Hepatocyte (in vitro differentiated cells): Measurements from ENCODE around the gene PDLIM7. TPM values are rescaled to one million over a fixed set of nuclear protein-coding genes. Genes with fewer than 3 reads are reported as not detected.

Experiments
- DNase-seq: peaks from one replicate; pipeline ENCODE4 v3.0.0-alpha.2; 2016; ENCODE audit warnings: low spot score
- H2AFZ ChIP-seq: fragments of 200-600 bp; sonication (generic); 2 replicates; pipeline ENCODE4 v1.6.0; 2016; ENCODE audit warnings: antibody characterized with exemption, mild to moderate bottlenecking
- H3K27ac ChIP-seq: fragments of 200-600 bp; sonication (generic); 2 replicates; pipeline ENCODE4 v1.5.1; 2016; ENCODE audit warnings: mild to moderate bottlenecking
- H3K27me3 ChIP-seq: fragments of 200-600 bp; sonication (generic); 2 replicates; pipeline ENCODE4 v1.6.1; 2016
- H3K36me3 ChIP-seq: fragments of 200-600 bp; sonication (generic); replicated peaks from 2 replicates; pipeline ENCODE4 v1.5.1; 2016; ENCODE audit warnings: low read depth; ENCODE audit not compliant: insufficient read depth
- H3K4me1 ChIP-seq: fragments of 200-600 bp; sonication (generic); 2 replicates; pipeline ENCODE4 v1.5.1; 2016; ENCODE audit warnings: mild to moderate bottlenecking, moderate library complexity; ENCODE audit not compliant: insufficient read depth
- H3K4me2 ChIP-seq: fragments of 200-600 bp; sonication (generic); 2 replicates; pipeline ENCODE4 v1.6.0; 2016
- H3K4me3 ChIP-seq: fragments of 200-600 bp; sonication (generic); 2 replicates; pipeline ENCODE4 v1.5.1; 2016; ENCODE audit warnings: mild to moderate bottlenecking
- H3K79me2 ChIP-seq: fragments of 200-600 bp; sonication (generic); 2 replicates; pipeline ENCODE4 v1.6.0; 2017; ENCODE audit warnings: mild to moderate bottlenecking
- H3K9me2 ChIP-seq: fragments of 200-600 bp; sonication (generic); replicated peaks from 2 replicates; pipeline ENCODE4 v1.6.0; 2017; ENCODE audit warnings: mild to moderate bottlenecking; ENCODE audit not compliant: insufficient read depth
- H3K9me3 ChIP-seq: fragments of 200-600 bp; sonication (generic); 2 replicates; pipeline ENCODE4 v1.5.1; 2016; ENCODE audit warnings: low read depth, mild to moderate bottlenecking
- H4K20me1 ChIP-seq: fragments of 200-600 bp; sonication (generic); 2 replicates; pipeline ENCODE4 v1.6.0; 2016; ENCODE audit warnings: mild to moderate bottlenecking; ENCODE audit not compliant: insufficient read depth, poor library complexity, severe bottlenecking
- EZH2 ChIP-seq: fragments of 200-600 bp; sonication (generic); IDR thresholded peaks from 2 replicates; pipeline ENCODE4 v1.6.1; 2016; ENCODE audit warnings: antibody characterized with exemption, mild to moderate bottlenecking, borderline replicate concordance
- EZH2phosphoT487 ChIP-seq: fragments of 200-600 bp; sonication (generic); IDR thresholded peaks from one replicate; pipeline ENCODE4 v1.6.1; 2018; ENCODE audit warnings: antibody characterized with exemption, mild to moderate bottlenecking, low read depth, moderate library complexity; ENCODE audit not compliant: unreplicated experiment, severe bottlenecking
- WGBS: methylation state at CpG from one replicate; pipeline ENCODE4 v1.1.6; 2016; ENCODE audit warnings: low lambda C conversion rate; ENCODE audit errors: missing lambda C conversion rate; 5-methylcytosine and 5-hydroxymethylcytosine counted together
- polyA plus RNA-seq: library from polyadenylated mRNA; unstranded; fragments of >200 nt; fragmentation: Nextera tagmentation; extraction: Ambion mirVana; gene quantifications from 2 replicates; pipeline ENCODE4 v1.2.1, GENCODE V29; 2016
- total RNA-seq: library from RNA; depleted of rRNA; stranded (reverse); fragments of >200 nt; gene quantifications from 2 replicates; pipeline ENCODE4 v1.2.3, GENCODE V29; 2014
- TF ChIP-seq, protein P1 (sequence below): fragments of 200-600 bp; sonication (generic); IDR thresholded peaks from 2 replicates; pipeline ENCODE4 v1.5.1; 2016; ENCODE audit warnings: antibody characterized with exemption, mild to moderate bottlenecking; ENCODE audit not compliant: poor library complexity

Gene PDLIM7
- total and polyA plus RNA-seq, 2 experiments from 2014 or later, result 57.1 to 143 TPM

DNA sequence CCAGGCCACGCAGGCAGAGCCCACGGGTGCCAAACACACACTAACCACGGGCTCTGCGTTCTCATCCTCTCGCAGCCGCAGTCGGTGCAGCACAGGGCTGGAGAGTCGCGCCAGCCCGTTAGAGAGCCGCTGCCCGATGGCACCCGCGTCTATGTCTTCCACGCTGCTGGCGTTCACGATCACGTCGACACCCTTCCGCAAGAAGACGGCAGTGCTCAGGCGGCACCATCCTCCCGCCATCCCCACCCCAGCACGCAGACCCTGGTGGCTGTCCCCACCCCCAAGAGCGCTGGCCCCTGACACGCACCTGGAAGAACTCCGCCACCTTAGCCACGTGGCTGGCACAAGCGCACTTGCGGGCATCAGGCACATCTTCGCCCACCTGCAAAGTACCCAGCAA lies 30.0 kb downstream of the PDLIM7 start:
- Histone ChIP-seq H3K27me3 (no peaks in the 10 kb centered on the region), H3K36me3 (peaks cover 5% of the 10 kb centered on the region), H3K9me3 (no peaks in the 10 kb centered on the region), H3K4me3 (no peak overlapping the region), H3K79me2 (peaks cover 48% of the 10 kb centered on the region), H3K27ac (no peak overlapping the region), H3K9me2 (no peaks in the 10 kb centered on the region), H3K4me1 (peaks cover 16% of the 10 kb centered on the region), H4K20me1 (peaks cover 45% of the 10 kb centered on the region), H2AFZ (no peak overlapping the region), H3K4me2 (no peak overlapping the region)
- 98% methylated on average over 31 of the region's 31 CpGs for WGBS
- no peak for DNase-seq
- TF ChIP-seq EZH2phosphoT487 (no peak), EZH2 (no peak)
- TF ChIP-seq, protein P1, sequence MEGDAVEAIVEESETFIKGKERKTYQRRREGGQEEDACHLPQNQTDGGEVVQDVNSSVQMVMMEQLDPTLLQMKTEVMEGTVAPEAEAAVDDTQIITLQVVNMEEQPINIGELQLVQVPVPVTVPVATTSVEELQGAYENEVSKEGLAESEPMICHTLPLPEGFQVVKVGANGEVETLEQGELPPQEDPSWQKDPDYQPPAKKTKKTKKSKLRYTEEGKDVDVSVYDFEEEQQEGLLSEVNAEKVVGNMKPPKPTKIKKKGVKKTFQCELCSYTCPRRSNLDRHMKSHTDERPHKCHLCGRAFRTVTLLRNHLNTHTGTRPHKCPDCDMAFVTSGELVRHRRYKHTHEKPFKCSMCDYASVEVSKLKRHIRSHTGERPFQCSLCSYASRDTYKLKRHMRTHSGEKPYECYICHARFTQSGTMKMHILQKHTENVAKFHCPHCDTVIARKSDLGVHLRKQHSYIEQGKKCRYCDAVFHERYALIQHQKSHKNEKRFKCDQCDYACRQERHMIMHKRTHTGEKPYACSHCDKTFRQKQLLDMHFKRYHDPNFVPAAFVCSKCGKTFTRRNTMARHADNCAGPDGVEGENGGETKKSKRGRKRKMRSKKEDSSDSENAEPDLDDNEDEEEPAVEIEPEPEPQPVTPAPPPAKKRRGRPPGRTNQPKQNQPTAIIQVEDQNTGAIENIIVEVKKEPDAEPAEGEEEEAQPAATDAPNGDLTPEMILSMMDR, result no peak

DNA sequence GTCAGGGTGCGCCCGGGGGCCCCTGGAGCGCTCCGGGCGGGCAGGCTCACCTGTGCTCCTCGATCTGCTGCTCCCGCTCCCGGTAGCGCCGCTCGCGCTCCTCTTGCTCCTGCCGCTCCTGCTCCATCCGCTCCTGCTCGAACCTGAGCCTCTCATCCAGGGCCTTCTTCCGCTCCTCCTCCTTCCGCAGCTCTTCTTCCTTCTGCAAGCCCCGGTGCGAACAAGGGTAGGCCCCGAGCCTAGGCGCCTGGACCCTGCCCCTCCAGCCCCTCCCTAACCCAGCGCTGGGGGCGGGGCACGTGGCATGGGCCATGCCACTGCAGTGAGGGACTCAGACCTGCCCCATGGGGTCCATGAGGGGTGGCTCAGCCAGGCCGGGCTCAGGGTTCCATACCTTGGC lies 30.5 kb downstream of the PDLIM7 start:
- no peak overlapping the region for H3K4me3 ChIP-seq
- H3K4me1 ChIP-seq, result peaks cover 10% of the 10 kb centered on the region
- no peaks in the 10 kb centered on the region for H3K9me2 ChIP-seq
- no peak overlapping the region for H3K27ac ChIP-seq
- WGBS, result 100% methylated on average over 25 of the region's 25 CpGs
- H3K36me3 ChIP-seq, result peaks cover 5% of the 10 kb centered on the region
- DNase-seq, result no peak
- H3K27me3 ChIP-seq, result no peaks in the 10 kb centered on the region
- peaks cover 42% of the 10 kb centered on the region for H3K79me2 ChIP-seq
- H4K20me1 ChIP-seq, result peaks cover 39% of the 10 kb centered on the region
- no peak overlapping the region for H2AFZ ChIP-seq
- no peak overlapping the region for H3K4me2 ChIP-seq
- H3K9me3 ChIP-seq, result no peaks in the 10 kb centered on the region
- TF ChIP-seq, protein P1, result no peak
- TF ChIP-seq EZH2phosphoT487, result no peak
- no peak for TF ChIP-seq EZH2

DNA sequence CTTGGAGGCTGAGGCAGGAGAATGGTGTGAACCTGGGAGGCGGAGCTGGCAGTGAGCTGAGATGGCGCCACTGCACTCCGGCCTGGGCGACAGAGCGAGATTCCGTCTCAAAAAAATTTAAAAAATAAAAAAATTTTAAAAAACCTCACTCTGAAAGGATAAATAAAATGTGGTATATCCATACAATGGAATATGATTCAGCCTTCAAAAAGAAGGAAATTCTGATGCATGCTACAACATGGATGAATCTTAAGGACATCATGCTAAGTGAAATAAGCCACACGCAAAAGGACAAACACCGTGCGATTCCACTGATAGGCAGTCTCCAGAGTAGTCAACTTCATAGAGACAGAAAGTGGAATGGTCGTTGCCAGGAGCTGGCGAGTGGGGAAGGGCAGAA lies 32.4 kb downstream of the PDLIM7 start:
- H3K27ac ChIP-seq, result no peak overlapping the region
- H3K27me3 ChIP-seq, result no peaks in the 10 kb centered on the region
- H3K4me2 ChIP-seq, result no peak overlapping the region
- TF ChIP-seq EZH2phosphoT487 (no peak), EZH2 (no peak)
- TF ChIP-seq, protein P1, result no peak
- DNase-seq, result no peak
- peaks cover 24% of the 10 kb centered on the region for H3K79me2 ChIP-seq
- no peak overlapping the region for H2AFZ ChIP-seq
- no peak overlapping the region for H3K4me3 ChIP-seq
- WGBS, result 96% methylated on average over 11 of the region's 11 CpGs
- H3K4me1 ChIP-seq, result no peaks in the 10 kb centered on the region
- peaks cover 21% of the 10 kb centered on the region for H4K20me1 ChIP-seq
- H3K36me3 ChIP-seq, result peaks cover 5% of the 10 kb centered on the region
- no peaks in the 10 kb centered on the region for H3K9me2 ChIP-seq
- no peaks in the 10 kb centered on the region for H3K9me3 ChIP-seq
